Aortic smooth muscle cell (primary cell): ENCODE measurements around the gene PCDHGB1. TPM values are rescaled to one million over a fixed set of nuclear protein-coding genes. Genes with fewer than 3 reads are reported as not detected.

Source experiments
- total RNA-seq: library from RNA; depleted of rRNA; stranded (reverse); fragments of >200 nt; gene quantifications from 2 replicates; pipeline ENCODE4 v1.2.3, GENCODE V29; 2014

The PCDHGB1 gene
- total RNA-seq, 1 donor from 2014 or later, result 4.3 TPM

GRCh38 chr5:141397756-141398551, 48.1 kb downstream of the PCDHGB1 start, which contains the start of gene PCDHGB5:
Gene PCDHGB5 (plus strand): TSS chr5:141397947. CDS start chr5:141398128, 181 bp downstream.

Other genes with a start within 250 kb of the PCDHGB1 start
- 0.81 and 1.3 TPM in 2 replicates for gene PCDHB3, start 249.6 kb upstream of the PCDHGB1 start, total RNA-seq
- 0.68 and 0.79 TPM in 2 replicates for gene PCDHB4, start 228.3 kb upstream of the PCDHGB1 start, total RNA-seq
- gene PCDHB5, start 214.9 kb upstream of the PCDHGB1 start, total RNA-seq, result 1.4 and 1.8 TPM in 2 replicates
- gene PCDHB6, start 200.0 kb upstream of the PCDHGB1 start, total RNA-seq, result 0.13 and 0.37 TPM in 2 replicates
- 0.79 and 1.1 TPM in 2 replicates for gene PCDHB7, start 177.5 kb upstream of the PCDHGB1 start, total RNA-seq
- 0.62 and 1.1 TPM in 2 replicates for gene PCDHB8, start 172.3 kb upstream of the PCDHGB1 start, total RNA-seq
- gene PCDHB16, start 167.7 kb upstream of the PCDHGB1 start, total RNA-seq, result 1.8 and 1.9 TPM in 2 replicates
- 0.40 and 0.44 TPM in 2 replicates for gene PCDHB9, start 162.9 kb upstream of the PCDHGB1 start, total RNA-seq
- gene PCDHB10, start 157.7 kb upstream of the PCDHGB1 start, total RNA-seq, result 0.66 and 1.1 TPM in 2 replicates
- gene PCDHB11, start 150.5 kb upstream of the PCDHGB1 start, total RNA-seq, result 0.44 and 0.53 TPM in 2 replicates
- 0.25 and 0.40 TPM in 2 replicates for gene PCDHB12, start 141.4 kb upstream of the PCDHGB1 start, total RNA-seq
- gene PCDHB13, start 136.2 kb upstream of the PCDHGB1 start, total RNA-seq, result 0.81 and 1.1 TPM in 2 replicates
- gene PCDHB14, start 126.8 kb upstream of the PCDHGB1 start, total RNA-seq, result 0.92 and 1.1 TPM in 2 replicates
- 0.53 and 0.56 TPM in 2 replicates for gene PCDHB15, start 104.7 kb upstream of the PCDHGB1 start, total RNA-seq
- 0.13 and 0.31 TPM in 2 replicates for gene SLC25A2, start 46.0 kb upstream of the PCDHGB1 start, total RNA-seq
- gene TAF7, start 29.3 kb upstream of the PCDHGB1 start, total RNA-seq, result 81.0 and 83.9 TPM in 2 replicates
- 1.1 TPM in 2 replicates for gene PCDHGA1, start 19.6 kb upstream of the PCDHGB1 start, total RNA-seq
- gene PCDHGA2, start 11.3 kb upstream of the PCDHGB1 start, total RNA-seq, result 1.7 and 2.5 TPM in 2 replicates
- gene PCDHGA3, start 6.3 kb upstream of the PCDHGB1 start, total RNA-seq, result 2.0 and 2.9 TPM in 2 replicates
- 4.0 and 7.5 TPM in 2 replicates for gene PCDHGA4, start 4.9 kb downstream of the PCDHGB1 start, total RNA-seq
- gene PCDHGB2, start 9.9 kb downstream of the PCDHGB1 start, total RNA-seq, result 3.4 and 5.9 TPM in 2 replicates
- 1.5 and 2.7 TPM in 2 replicates for gene PCDHGA5, start 14.1 kb downstream of the PCDHGB1 start, total RNA-seq
- gene PCDHGB3, start 20.1 kb downstream of the PCDHGB1 start, total RNA-seq, result 5.7 and 8.4 TPM in 2 replicates
- gene PCDHGA6, start 23.8 kb downstream of the PCDHGB1 start, total RNA-seq, result 3.3 and 5.3 TPM in 2 replicates
- gene PCDHGA7, start 32.6 kb downstream of the PCDHGB1 start, total RNA-seq, result 3.4 and 4.8 TPM in 2 replicates
- gene PCDHGB4, start 37.6 kb downstream of the PCDHGB1 start, total RNA-seq, result 20.1 and 26.5 TPM in 2 replicates
- 2.2 and 3.9 TPM in 2 replicates for gene PCDHGA8, start 42.5 kb downstream of the PCDHGB1 start, total RNA-seq
- 21.0 and 29.1 TPM in 2 replicates for gene PCDHGB5, start 47.8 kb downstream of the PCDHGB1 start, total RNA-seq
- 2.9 and 5.7 TPM in 2 replicates for gene PCDHGA9, start 52.7 kb downstream of the PCDHGB1 start, total RNA-seq
- 3.3 and 4.7 TPM in 2 replicates for gene PCDHGB6, start 57.9 kb downstream of the PCDHGB1 start, total RNA-seq
- gene PCDHGA10, start 62.9 kb downstream of the PCDHGB1 start, total RNA-seq, result 5.3 and 7.5 TPM in 2 replicates
- 9.1 and 17.3 TPM in 2 replicates for gene PCDHGB7, start 67.6 kb downstream of the PCDHGB1 start, total RNA-seq
- gene PCDHGA11, start 71.0 kb downstream of the PCDHGB1 start, total RNA-seq, result 11.0 and 18.2 TPM in 2 replicates
- 17.6 and 22.3 TPM in 2 replicates for gene PCDHGA12, start 80.4 kb downstream of the PCDHGB1 start, total RNA-seq
- 72.0 and 83.4 TPM in 2 replicates for gene PCDHGC3, start 125.9 kb downstream of the PCDHGB1 start, total RNA-seq
- 2.0 and 3.2 TPM in 2 replicates for gene PCDHGC4, start 134.9 kb downstream of the PCDHGB1 start, total RNA-seq
- 3.4 and 4.7 TPM in 2 replicates for gene PCDHGC5, start 139.0 kb downstream of the PCDHGB1 start, total RNA-seq